ENCODE data around the gene OR52E2.

The OR52E2 gene

DNA sequence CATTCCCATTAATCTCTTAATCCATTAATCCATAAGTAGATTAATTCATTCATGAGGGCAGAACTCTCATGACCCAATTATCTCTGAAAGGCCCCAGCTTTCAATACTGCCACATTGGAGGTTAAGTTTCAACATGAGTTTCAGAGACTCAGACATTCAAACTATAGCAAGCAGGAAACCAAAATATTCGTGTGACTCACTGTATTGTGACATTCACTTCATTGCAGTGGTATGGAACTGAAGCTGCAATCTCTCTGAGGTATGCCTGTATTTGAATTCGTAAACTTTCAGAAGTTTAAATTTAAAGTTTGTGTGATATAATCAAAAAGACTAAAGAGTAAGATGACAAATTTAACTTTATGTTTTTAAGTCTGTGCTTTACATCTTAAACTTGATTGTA is 16.0 kb downstream of the OR52E2 start:
- H3K27me3 ChIP-seq (replicated peaks; ENCODE audit: control insufficient read depth, insufficient read depth, low read length) = no peaks in the 10 kb centered on the region
- no peak overlapping the region for H3K4me3 ChIP-seq (replicated peaks; ENCODE audit: low read depth, low read length)
- H3K36me3 ChIP-seq (ENCODE audit: control insufficient read depth, insufficient read depth, low read length) = no peaks in the 10 kb centered on the region
- no peak for DNase-seq (ENCODE audit: extremely low read depth, insufficient read length)
- TF ChIP-seq, protein P1, sequence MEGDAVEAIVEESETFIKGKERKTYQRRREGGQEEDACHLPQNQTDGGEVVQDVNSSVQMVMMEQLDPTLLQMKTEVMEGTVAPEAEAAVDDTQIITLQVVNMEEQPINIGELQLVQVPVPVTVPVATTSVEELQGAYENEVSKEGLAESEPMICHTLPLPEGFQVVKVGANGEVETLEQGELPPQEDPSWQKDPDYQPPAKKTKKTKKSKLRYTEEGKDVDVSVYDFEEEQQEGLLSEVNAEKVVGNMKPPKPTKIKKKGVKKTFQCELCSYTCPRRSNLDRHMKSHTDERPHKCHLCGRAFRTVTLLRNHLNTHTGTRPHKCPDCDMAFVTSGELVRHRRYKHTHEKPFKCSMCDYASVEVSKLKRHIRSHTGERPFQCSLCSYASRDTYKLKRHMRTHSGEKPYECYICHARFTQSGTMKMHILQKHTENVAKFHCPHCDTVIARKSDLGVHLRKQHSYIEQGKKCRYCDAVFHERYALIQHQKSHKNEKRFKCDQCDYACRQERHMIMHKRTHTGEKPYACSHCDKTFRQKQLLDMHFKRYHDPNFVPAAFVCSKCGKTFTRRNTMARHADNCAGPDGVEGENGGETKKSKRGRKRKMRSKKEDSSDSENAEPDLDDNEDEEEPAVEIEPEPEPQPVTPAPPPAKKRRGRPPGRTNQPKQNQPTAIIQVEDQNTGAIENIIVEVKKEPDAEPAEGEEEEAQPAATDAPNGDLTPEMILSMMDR (IDR thresholded peaks at IDR 0.05; ENCODE audit: insufficient read depth, low read length, poor library complexity, severe bottlenecking) = no peak

DNA sequence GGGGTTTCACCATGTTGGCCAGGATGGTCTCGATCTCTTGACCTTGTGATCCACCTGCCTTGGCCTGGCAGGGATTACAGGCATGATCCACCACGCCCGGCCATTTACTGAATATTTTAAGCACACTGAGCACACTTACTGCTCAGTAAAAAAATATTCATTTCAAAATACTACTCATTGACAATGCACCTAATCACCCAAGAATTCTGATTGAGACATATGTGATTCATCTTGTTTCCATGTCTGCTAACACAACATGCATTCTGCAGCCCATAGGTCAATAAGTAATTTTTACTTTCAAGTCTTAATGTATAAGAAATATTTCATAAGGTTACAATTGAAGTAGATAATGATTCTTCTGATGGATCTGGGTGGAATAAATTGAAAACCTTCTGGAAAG is 17.3 kb downstream of the OR52E2 start:
- TF ChIP-seq, protein P1 (IDR thresholded peaks at IDR 0.05; ENCODE audit: insufficient read depth, low read length, poor library complexity, severe bottlenecking) = no peak
- DNase-seq (ENCODE audit: extremely low read depth, insufficient read length) = no peak
- Histone ChIP-seq H3K27me3 (replicated peaks; ENCODE audit: control insufficient read depth, insufficient read depth, low read length) (no peaks in the 10 kb centered on the region), H3K4me3 (replicated peaks; ENCODE audit: low read depth, low read length) (no peak overlapping the region), H3K36me3 (ENCODE audit: control insufficient read depth, insufficient read depth, low read length) (no peaks in the 10 kb centered on the region)

DNA sequence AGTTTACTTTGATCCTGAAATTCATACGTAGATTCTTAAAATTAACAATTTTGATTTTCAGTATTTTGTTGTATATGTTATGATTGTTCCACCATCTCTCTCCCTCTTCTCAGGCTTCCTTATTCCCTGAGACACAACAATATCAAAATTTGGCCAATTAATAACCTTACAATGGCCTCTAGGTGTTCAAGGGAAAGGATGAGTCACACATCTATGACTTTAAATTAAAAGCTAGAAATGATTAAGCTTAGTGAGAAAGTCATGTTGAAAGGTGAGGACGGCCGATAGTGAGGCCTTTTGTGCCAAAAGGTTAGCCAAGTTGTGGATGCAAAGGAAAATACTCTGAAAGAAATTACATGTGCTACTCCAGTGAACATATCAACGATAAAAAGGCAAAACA is 18.6 kb downstream of the OR52E2 start:
- no peak for DNase-seq (ENCODE audit: extremely low read depth, insufficient read length)
- Histone ChIP-seq H3K36me3 (ENCODE audit: control insufficient read depth, insufficient read depth, low read length) (no peaks in the 10 kb centered on the region), H3K27me3 (replicated peaks; ENCODE audit: control insufficient read depth, insufficient read depth, low read length) (no peaks in the 10 kb centered on the region), H3K4me3 (replicated peaks; ENCODE audit: low read depth, low read length) (no peak overlapping the region)
- TF ChIP-seq, protein P1 (IDR thresholded peaks at IDR 0.05; ENCODE audit: insufficient read depth, low read length, poor library complexity, severe bottlenecking) = no peak

DNA sequence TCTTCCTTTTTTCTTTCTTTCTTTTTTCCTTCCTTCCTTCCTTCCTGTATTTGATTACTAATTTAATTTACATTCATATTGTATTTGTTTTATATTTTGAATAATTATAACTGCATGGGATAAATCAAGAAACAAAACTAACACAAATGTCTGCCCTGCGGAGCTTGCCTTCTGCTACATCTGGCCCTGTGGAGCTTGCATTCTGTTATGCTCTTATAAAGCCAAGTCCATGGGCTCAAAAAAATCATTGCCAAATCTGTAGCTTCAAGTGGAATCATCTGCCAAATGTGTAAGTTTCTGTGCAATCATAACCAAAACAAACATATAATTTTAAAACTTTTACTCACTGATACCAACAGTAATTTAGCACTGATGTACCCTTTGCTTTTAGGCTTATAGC is 21.1 kb downstream of the OR52E2 start:
- TF ChIP-seq, protein P1 (IDR thresholded peaks at IDR 0.05; ENCODE audit: insufficient read depth, low read length, poor library complexity, severe bottlenecking) = no peak
- no peak overlapping the region for H3K4me3 ChIP-seq (replicated peaks; ENCODE audit: low read depth, low read length)
- no peaks in the 10 kb centered on the region for H3K27me3 ChIP-seq (replicated peaks; ENCODE audit: control insufficient read depth, insufficient read depth, low read length)
- no peaks in the 10 kb centered on the region for H3K36me3 ChIP-seq (ENCODE audit: control insufficient read depth, insufficient read depth, low read length)
- DNase-seq (ENCODE audit: extremely low read depth, insufficient read length) = no peak

DNA sequence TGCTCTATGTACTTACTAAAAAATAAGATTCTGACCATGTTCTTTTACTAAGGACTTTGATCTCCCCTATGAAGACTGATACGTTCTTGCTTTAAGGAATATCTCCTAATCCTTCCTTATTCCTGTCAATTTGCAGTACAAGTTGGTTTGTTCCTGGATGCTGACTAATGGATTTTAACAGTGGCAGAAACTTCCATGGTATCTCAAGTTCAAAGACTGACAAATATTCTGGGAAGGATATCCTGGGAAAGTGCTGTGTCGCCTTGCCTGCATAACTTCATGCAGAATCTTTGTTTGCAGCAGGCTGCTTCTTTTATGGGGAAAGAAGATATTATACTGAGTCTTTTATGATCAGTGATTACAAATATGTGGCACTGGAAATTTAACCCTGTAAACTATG is 21.5 kb downstream of the OR52E2 start:
- TF ChIP-seq, protein P1 (IDR thresholded peaks at IDR 0.05; ENCODE audit: insufficient read depth, low read length, poor library complexity, severe bottlenecking) = no peak
- no peaks in the 10 kb centered on the region for H3K36me3 ChIP-seq (ENCODE audit: control insufficient read depth, insufficient read depth, low read length)
- DNase-seq (ENCODE audit: extremely low read depth, insufficient read length) = no peak
- no peaks in the 10 kb centered on the region for H3K27me3 ChIP-seq (replicated peaks; ENCODE audit: control insufficient read depth, insufficient read depth, low read length)
- H3K4me3 ChIP-seq (replicated peaks; ENCODE audit: low read depth, low read length) = no peak overlapping the region

DNA sequence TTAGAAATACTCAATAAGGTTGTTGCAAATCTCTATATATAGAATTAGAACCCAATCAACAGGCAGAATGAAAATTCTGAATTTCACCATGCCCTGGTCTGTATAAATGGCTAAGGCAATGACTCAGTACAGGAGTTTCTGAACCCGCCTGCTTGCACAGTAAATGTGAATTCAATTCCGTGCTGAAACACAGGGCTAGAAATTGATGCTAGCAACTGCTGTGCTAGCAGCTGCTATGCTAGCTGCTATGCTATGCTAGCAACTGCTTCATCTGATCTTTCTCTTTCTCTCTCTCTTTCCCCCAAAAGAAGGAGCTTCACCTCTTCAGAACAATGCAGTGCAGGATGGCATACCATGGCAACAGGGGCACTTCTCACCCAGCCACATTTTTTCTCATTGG is 22.8 kb downstream of the OR52E2 start:
- Histone ChIP-seq H3K27me3 (replicated peaks; ENCODE audit: control insufficient read depth, insufficient read depth, low read length) (no peaks in the 10 kb centered on the region), H3K36me3 (ENCODE audit: control insufficient read depth, insufficient read depth, low read length) (no peaks in the 10 kb centered on the region), H3K4me3 (replicated peaks; ENCODE audit: low read depth, low read length) (no peak overlapping the region)
- DNase-seq (ENCODE audit: extremely low read depth, insufficient read length) = no peak
- TF ChIP-seq, protein P1 (IDR thresholded peaks at IDR 0.05; ENCODE audit: insufficient read depth, low read length, poor library complexity, severe bottlenecking) = no peak

All from GM06990 (cell line).